Adrenal gland (tissue), 5 donors: Measurements from ENCODE around the gene DNAJB7.

Source experiments
- CTCF ChIP-seq, 6 experiments: fragments of 450-650 bp in 4 of 6; fragments of 200-600 bp in 2 of 6; sonication (generic) in 1 of 6; IDR thresholded peaks; 1 replicate in 5 of 6; 2 replicates in 1 of 6; pipeline versions ENCODE4 v1.5.1 to v1.8.0; 2016 to 2021; ENCODE audit warnings: antibody characterized with exemption in 6 of 6, mild to moderate bottlenecking in 2 of 6, moderate library complexity in 1 of 6
- POLR2A ChIP-seq, 2 donors: fragments of 450-650 bp; IDR thresholded peaks; one replicate each; pipeline ENCODE4 v1.6.1; 2017; ENCODE audit warnings: antibody characterized with exemption in 2 of 2, mild to moderate bottlenecking in 2 of 2, moderate library complexity in 1 of 2
- donor health status: DM: no; HTN: no; CAD: no.

GRCh38 chr22:40818192-40818746, 43.6 kb downstream of the DNAJB7 start:
- no peak for TF ChIP-seq CTCF (IDR thresholded peaks at IDR 0.05)
- no peak for TF ChIP-seq POLR2A (IDR thresholded peaks at IDR 0.05)
